HG03565 (cell line): ENCODE measurements around the gene UHRF1.
"Not testable (repeated sequence)": the region's sequence is repeated elsewhere in the genome, so short reads cannot be mapped to it uniquely, and the experiment has no call there.

Experiments used
- ATAC-seq: cut with Tn5 transposase; IDR thresholded peaks from one replicate; pipeline ENCODE4 v1.9.1; 2021; ENCODE audit warnings: mild to moderate bottlenecking, moderate library complexity; ENCODE audit not compliant: unreplicated experiment

Gene UHRF1

GRCh38 chr19:4897146-4897545, 12.2 kb upstream of the UHRF1 start:
- ATAC-seq, result no peak

DNA sequence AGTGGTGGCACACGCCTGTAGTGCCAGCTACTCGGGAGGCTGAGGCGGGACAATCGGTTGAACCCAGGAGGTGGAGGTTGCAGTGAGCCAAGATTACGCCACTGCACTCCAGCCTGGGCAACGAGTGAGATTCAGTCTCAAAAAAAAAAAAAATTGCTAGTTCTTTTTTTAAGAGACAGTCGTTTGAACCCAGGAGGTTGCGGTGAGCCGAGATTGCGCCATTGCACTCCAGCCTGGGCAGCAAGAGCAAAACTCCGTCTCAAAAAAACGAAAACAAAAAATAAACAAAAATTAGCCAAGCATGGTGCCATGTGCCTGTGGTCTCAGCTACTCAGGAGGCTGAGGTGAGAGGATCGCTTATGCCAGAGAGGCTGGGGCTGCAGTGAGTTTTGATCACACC, 8.4 kb upstream of the UHRF1 start:
- not testable (repeated sequence) for ATAC-seq

DNA sequence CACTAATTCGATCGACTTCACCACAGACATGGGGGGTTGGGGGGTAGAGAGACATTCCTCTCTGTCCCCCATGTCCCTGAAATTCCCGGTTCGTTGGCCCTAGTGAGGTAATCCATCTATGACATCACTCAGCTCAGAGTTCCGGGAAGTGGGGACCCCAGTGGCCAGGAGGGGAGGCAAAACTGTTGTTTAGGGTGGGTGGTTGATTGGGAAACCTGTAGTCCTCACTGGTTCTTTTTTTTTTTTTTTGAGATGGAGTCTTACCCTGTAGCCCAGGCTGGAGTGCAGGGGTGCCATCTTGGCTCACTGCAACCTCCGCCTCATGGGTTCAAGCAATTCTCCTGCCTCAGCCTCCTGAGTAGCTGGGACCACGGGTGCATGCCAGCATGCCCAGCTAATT, 6.5 kb upstream of the UHRF1 start, which contains the start of gene ARRDC5:
TSS of gene ARRDC5 (minus strand) at position 101 of the 400 bp plus-strand sequence. CDS start at position 30, 71 bp downstream.
- no peak for ATAC-seq

- no peak for ATAC-seq
These were observed 4.8 kb upstream of the UHRF1 start for GRCh38 chr19:4904481-4904880.

GRCh38 chr19:4906963-4907362, 2.3 kb upstream of the UHRF1 start:
- no peak for ATAC-seq

DNA sequence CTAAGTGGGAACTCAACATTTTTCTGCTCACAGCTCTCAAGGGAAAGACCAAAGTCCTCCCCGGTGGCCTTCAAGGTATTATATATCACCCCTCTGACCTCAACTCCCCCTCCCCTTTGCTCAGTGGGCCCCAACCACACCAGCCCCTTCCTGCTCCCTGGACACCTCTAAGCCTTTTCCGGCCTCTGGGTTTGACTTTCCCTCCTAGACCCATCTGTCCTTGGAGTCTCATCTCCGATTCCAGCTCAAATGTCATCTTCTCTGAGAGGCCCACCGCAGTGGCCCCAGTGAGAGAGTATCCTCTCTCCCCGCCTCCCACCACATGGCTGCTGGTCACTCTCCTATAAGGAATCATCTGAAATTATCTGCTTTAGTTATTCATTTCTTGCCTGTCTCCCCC, 941 bp upstream of the UHRF1 start:
- no peak for ATAC-seq

- ATAC-seq, result no peak
These were observed 533 bp upstream of the UHRF1 start for GRCh38 chr19:4908781-4909155.

GRCh38 chr19:4909897-4910593, 744 bp downstream of the UHRF1 start:
- no peak for ATAC-seq

- no peak for ATAC-seq
These were observed 1.4 kb downstream of the UHRF1 start for GRCh38 chr19:4910594-4911281.

DNA sequence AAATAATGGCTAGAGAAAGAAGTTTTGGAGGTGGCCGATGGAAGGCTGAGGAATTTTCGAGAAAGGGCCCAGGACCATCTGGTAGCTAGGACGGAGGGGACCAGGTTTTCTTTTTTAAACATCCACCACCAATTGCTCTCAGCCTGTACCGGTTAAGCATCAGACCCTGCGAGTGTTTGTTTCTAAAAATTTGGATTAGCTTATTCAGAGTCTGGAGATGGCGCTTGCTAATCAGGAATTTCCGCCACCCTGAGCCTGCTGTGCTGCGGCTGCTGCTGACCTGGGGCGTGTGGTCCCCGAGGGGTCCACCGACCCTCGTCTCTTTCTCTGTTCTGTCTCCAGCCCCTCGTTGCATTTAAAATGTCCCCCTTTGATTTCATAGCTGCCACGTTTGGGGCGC, 2.0 kb downstream of the UHRF1 start:
- ATAC-seq, result no peak

DNA sequence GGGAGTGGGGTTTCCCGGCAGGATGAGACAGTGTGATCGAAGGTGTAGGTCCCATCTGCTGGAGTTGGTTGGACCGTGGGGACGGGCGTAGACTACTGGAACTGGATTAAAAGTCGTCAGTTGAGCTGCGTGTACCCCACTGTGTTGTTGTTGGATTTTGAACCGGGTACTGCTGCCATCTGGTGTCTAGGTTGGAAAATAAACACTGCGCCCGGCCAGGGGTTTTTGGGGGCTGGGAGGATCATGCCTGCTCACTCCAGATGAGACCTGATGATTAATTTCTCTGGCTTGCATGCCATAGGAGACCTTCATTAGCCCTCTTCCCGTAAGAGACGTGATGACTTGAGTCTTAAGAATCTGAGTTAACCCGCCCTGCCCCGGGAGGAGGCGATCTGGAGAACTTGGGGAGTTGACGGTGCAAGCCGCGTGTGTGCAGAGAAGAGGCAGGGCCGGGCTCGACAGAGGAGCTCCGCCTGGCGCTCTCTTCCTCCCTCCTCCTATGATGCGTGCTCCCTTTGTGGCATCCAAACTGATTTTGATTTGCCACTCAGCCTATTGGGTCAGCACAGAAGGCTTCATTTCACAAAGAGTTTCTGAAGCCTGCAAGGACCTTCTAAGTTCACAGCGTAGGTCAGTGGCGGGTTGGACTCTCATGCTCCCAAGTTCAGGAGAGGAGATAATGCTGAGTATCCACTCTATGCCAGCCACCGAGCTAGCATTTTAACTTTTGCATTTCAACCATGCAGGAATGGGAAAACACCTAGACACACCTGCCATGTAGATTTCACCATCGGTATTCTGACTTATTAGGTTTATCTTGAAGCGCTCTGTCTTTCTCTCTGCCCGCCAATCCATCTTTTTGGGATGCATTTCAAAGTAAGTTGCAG, 2.7 kb downstream of the UHRF1 start:
- ATAC-seq, result no peak

- no peak for ATAC-seq
These were observed 4.9 kb downstream of the UHRF1 start for GRCh38 chr19:4913996-4914735.

DNA sequence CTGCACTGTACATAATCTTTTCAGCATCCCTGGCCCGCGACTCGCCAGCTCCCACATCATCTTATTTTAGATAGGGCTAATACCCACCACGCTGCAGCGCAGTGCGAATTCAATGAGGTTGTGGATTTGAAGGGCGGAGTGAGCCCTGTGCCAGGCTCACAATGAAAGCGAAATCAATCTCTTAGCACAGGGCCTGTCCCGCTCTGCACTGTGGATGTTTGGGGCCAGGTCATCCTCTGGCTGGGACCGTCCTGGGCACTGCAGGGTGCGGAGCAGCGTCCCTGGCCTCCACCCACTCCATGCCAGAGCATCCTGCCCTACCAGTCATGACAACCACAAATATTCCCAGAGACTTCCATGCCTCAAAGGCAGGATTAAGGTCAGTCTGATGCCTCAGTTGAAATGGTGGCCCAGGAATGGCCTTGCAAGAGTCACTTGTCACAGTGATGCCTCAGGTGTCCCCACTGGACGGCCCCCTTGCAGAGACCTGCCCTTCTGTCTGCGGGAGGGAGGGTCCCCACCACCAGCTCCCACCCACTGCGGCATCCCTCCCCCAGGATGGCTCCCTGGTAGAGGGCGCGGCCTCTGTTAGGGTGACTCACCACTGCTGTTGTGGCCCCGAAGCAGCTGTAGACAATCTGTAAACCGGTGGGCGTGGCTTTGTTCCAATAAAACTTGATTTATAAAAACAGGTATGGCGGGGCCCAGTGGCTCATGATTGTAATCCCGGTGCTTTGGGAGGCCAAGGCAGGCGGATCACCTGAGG, 5.6 kb downstream of the UHRF1 start:
- ATAC-seq, result no peak

DNA sequence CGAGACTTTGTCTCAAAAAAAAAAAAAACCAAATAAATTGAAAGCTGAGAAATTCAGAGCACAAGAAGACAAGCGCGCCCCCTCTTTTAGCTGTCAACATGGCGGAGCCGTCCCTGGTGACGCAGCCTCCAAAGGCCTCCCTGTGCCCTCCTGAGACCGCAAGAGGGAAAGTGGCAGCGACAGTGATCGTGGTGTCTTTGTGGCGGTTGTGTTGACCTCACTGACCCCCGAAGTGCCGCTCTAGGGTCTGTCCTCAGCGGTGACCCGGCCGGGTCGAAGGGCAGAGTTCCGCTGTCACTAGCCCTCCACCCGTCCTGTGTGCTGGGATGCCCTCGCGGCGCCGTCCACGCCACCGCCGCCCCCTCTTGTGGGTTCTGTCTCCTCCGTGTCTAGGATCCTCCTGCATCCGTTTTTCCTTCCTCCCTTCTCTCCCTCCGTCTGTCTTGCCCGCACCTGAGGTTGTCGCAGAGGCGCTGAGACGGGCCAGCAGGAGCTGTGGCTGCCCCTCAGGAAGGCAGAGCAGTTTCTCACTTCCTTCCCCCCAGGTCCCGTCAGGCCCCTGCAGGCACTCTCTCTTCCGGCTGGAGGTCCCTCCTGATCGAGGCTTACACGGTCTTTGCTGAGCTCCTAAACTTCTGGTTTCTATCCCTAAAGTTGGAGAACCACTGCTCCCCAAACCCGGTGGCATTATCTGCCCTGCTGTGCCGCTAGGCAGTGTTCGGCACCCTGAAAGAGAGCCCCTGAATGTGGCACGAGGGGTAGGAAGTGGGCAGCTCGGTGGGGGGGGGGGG, 7.2 kb downstream of the UHRF1 start:
- no peak for ATAC-seq

GRCh38 chr19:4922530-4923275, 13.4 kb downstream of the UHRF1 start:
- no peak for ATAC-seq

- ATAC-seq, result no peak
These were observed 14.0 kb downstream of the UHRF1 start for GRCh38 chr19:4923276-4923747.

GRCh38 chr19:4929186-4929585, 19.9 kb downstream of the UHRF1 start:
- no peak for ATAC-seq

GRCh38 chr19:4930664-4931063, 21.4 kb downstream of the UHRF1 start:
- ATAC-seq, result no peak

DNA sequence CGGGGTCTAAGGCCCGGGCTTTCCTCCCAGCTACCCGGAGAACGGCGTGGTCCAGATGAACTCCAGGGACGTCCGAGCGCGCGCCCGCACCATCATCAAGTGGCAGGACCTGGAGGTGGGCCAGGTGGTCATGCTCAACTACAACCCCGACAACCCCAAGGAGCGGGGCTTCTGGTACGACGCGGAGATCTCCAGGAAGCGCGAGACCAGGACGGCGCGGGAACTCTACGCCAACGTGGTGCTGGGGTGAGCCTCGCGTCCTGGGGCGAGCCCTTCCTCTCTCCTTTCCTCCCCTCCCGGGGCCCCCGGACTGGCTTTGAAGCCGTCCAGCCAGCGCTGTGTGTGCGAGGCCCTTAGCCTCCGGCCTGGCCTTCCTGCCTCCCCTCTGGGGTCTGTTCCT, 23.4 kb downstream of the UHRF1 start:
- ATAC-seq, result no peak
